ENCODE results near the gene SRGAP1.
"Not testable (repeated sequence)": the region's sequence is repeated elsewhere in the genome, so short reads cannot be mapped to it uniquely, and the experiment has no call there.

SRGAP1 gene

GRCh38 chr12:64008596-64008995 lies 164.1 kb downstream of the SRGAP1 start:
- no peak for DNase-seq (ENCODE audit: low spot score)

DNA sequence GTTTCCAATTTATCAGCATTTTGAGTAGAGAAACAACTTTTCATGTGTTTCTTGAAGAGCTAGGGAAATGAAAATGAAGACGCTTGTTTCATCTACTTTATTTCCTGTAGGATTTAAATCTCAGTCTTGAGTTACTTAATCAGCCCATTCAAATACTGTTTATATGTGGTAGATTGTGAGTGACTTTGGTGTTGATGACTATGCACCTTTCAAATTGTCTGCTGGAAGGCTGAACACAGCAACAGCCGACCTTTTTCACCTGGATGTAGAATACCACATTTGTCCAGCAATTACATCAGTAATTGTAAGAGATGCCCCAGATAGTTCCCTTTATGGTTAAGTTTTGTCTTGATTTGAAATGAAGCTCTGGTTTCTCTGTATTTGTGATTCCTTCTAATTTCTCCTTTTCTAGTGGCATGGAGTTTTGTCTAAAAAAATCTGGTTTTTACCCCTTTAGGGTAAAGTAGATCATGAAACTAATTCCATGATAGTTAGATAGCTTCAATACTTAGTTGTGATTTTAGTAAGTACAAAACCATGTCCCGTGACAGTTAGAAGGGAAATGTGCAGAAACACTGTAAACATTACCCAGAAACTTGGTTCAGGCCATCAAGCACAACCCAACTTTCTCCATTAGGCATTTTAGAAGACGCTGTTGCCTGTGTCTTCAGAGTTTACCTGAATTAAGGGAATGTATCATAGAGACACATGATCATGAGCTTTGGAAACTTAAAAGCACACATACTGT lies 165.0 kb downstream of the SRGAP1 start:
- DNase-seq (ENCODE audit: low spot score): no peak

DNA sequence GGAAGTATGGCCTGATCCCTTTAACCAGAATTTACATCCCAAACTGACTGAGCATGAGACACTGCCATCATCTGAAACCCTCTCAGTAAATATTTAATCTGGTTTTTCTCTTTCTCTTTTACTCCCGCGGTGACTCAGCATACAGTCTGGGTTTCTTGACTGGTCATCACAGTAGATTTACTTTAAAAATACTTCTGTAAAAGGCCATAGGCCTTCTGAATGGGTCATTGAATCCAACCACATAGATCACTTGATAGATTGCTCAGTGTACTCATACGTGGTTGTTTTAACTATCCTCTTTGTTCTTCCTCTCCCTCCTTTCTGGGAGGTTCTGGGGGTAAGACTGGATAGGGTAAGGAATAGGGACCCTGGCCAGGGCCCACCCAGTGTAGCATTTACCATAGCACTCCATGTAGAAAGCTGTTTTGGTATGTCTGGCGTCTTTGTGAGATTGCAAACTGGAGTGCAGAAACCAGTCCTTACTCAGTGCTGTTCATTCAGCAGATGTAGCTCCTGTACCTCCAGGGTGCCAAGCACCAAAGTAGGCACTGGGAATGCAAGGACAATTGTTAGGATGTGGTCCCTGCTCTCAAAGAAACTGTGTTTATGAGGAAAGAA lies 165.7 kb downstream of the SRGAP1 start:
- DNase-seq (ENCODE audit: low spot score): peak; percentile 14

DNA sequence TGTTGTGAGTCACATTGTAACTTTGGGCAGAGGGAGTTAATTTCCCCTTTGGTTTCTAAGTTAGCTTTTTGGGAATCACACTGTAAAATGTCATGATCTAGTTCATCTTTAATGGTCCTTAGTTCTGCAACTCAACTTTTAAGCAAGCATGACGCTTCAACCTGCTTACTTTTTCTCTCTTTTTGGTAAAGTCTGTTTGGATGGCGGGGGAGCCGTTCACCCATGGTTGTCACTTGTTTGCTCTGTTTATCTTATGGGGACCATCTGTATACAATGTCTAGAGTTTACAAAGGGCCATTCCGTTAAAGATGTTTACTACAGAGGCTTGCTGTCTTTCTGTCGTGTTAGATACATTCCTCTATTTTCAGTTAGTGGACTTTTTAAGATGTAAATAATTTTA lies 172.0 kb downstream of the SRGAP1 start:
- DNase-seq (ENCODE audit: low spot score): no peak

- not testable (repeated sequence) for DNase-seq (ENCODE audit: low spot score)
Observed at GRCh38 chr12:64018116-64018515, 173.6 kb downstream of the SRGAP1 start.

DNA sequence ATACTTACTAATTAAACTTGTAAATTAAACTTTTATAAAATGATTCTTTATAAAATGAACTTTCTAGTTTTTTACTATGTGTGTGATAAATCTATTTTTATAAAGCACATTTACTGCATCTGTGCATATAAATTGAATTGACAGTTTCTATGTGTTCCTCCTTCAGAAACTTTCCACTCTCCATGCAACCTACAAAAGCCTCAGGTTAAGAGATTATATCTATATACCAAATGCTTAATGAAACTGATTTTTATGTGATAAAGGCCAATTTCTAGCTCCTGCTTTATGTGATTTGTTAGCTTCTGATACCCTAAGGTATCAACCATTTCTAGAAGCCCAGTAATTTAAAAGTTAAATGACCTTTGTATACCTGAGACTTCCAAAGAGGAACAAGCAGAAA lies 174.0 kb downstream of the SRGAP1 start:
- DNase-seq (ENCODE audit: low spot score): no peak

- no peak for DNase-seq (ENCODE audit: low spot score)
Observed at GRCh38 chr12:64019101-64019500, 174.6 kb downstream of the SRGAP1 start.

DNA sequence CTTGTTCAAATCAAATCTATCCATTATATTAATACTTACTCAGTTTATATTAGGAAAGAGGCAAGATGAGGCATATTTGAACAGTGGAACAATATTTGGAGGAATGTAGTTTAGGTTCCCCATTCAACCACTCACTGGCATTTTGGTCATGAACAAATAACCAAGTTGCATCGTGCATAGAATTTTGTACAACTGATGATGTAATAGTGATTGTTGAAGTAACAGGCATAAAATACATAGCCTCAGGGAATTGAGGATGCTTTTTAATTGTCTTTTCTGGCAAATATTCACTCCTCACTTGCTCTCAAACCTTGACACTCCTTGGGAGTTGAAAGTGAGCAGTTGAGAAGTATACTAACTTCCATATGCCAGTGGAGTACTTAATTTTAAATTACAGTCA lies 175.2 kb downstream of the SRGAP1 start:
- no peak for DNase-seq (ENCODE audit: low spot score)

DNA sequence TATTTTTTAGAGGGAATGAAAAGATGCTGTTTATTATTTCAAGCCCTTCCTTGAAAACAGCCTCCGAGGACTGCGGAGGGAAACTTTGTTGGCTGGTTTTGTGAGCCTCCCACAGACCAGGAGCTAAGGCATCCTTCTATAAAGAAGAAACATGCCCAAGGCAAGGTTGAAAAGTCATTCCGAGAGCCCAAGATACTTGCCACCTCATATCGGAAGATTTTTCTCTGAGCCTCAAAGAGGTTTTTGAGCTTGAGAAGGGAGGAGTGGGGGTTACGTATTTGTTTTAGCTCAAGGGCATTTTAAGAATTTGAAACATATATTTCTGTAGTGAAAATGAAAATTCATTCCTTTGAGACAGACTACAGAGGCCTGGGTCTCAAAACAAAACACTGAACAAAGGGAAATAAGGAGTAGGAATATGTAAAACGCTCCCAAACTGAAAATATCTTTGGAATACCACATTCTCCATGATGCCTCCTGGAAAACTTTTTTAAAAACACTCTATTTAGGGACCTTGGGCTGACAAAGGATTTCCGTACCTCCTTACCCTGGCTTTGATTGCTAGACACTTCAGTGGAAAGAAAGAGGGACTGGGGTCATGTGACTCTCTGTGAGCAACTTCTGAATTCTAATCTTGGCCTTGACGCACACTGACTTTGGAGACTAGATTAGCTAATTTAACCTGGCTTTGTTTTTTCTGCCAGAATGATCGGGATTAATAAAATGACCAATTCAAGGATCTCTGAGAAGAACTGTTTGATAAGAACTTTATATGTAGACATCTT lies 180.9 kb downstream of the SRGAP1 start:
- no peak for DNase-seq (ENCODE audit: low spot score)

DNA sequence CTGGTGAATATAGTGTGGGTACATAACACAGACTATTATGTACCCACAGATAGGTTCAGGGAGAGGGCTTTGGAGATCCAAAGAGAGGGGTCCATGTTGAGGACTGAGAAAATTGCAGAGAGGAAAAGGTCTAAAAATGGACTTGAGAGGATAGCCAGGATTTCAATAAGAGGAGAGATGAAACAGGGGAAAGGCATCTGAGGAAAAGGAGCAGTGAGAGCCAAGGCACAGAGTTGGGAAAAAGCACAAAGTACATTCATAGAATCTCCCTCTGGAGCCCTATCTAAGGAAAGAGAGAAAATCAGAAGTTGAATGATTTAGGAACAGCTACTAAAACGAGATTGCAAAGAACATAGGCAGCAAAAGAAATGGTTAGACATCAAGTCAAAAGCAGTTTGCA lies 182.8 kb downstream of the SRGAP1 start:
- DNase-seq (ENCODE audit: low spot score): no peak

DNA sequence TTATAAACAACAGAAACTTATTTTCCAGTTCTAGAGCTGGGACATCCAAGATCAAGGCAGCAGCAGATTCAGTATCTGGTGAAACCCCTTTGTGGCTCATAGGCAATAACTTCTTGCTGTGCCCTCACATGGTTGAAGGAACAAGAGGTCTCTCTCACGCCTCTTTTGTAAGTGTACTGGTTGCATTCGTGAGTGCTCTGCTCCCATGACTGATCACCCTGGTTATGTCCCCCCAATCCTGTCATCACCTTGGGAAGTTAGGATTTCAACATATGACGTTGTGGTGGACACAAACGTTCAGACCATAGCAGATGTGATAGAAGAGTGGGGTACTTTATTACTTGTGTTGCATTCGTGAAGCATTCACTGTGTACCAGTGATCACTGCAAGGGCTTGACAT lies 184.0 kb downstream of the SRGAP1 start:
- no peak for DNase-seq (ENCODE audit: low spot score)

DNA sequence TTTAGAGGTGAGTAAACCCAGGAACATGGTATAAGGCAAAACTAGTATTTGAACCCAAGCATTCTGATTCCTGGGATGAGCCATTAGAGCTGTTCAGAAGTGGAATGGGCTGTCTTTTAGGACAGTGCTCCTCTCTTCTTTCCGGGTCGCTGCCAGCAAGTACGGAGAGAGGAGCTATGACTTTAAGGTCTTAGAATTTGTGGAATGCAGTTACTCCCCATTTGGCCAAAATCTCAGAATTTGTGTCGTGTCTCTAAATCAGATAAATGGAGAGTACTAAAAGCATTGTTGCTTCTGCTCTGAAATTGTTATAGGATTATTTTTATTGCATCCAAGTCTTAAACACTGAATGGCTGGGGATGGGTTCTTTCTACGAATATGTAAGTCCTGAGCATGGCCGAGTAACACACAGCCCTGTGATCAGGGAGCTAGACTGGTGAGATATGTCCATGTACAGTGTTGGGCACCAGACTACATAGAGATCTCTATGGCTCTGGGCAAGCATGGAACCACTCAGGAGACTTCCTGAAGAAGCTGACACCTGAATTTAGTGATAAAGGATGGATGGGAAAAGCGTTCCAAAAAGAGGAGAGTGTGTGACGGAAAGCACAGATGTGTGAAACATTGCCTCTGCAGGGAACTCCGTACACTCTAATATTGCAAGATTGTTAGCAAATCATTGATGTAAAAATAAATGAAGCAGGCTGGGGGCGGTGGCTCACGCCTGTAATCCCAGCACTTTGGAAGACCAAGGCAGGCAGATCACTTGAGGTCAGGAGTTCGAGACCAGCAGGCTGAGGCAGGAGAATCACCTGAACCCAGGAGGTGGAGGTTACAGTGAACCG lies 184.7 kb downstream of the SRGAP1 start:
- peak; percentile 83 for DNase-seq (ENCODE audit: low spot score)

GRCh38 chr12:64030155-64030554 lies 185.7 kb downstream of the SRGAP1 start:
- no peak for DNase-seq (ENCODE audit: low spot score)

DNA sequence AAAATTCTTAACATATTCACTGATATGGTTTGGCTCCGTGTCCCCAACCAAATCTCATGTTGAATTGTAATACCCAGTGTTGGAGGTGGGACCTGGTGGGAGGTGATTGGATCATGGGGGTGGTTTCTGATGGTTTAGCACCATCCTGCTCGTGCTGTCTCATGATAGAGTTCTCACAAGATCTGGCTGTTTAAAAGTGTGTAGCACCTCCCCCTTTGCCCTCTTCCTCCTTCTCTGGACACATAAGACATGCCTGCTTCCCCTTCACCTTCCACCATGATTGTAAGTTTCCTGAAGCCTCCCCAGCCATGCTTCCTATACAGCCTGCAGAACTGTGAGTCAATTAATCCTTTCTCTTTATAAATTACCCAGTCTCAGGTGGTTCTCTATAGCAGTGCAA lies 189.6 kb downstream of the SRGAP1 start:
- DNase-seq (ENCODE audit: low spot score): not testable (repeated sequence)

DNA sequence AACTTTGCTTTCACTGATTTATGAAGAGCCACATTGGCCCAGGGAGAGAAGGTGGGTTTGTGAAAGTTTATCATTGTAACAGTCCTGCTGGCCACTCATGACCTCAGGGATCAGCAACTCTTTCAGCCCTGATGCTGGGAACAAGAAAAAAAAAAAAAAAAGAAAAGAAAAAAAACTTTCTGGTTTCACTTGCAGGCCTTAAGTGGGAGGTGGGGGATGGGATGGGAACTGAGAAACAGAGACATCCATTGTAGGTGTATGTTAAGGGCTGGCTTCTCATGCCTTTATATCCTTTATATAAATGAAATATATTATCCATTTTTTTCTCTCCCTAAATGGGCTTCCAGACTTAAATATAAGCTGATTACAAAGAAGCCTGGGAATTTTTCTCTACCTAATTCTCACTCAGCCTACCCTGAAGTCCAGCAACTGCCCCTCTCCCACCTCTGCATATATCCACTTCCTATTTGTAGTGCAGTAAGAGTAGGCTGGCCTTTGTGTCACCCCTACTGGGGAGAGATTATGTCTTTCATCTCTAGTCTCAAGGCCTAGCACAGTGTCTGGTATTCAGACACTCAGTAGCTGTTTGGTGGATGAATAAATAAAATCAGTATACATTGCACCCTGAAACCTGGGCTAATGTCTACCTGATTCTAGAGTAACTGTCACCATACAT lies 190.5 kb downstream of the SRGAP1 start:
- DNase-seq (ENCODE audit: low spot score): no peak

DNA sequence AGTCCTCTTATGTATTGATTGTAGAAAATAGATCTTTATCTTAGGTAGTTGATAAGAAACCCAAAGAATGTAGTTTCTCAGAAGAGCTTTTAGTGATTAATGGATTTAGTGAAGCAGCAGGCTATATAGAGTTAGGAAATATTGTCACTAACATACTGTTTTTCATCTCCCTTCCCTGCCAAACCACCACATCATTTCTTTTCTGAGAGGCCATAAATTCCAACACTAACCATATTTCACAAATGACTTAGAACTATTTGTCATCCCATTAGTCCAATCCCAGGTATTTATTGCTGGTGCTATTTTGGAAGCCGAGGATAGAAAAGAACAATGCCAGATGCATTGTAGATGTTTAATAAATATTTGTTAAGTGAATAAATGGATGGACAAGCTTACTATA lies 191.9 kb downstream of the SRGAP1 start:
- DNase-seq (ENCODE audit: low spot score): peak; percentile 19

- peak; percentile 23 for DNase-seq (ENCODE audit: low spot score)
Observed at GRCh38 chr12:64039281-64039871, 194.9 kb downstream of the SRGAP1 start.

DNA sequence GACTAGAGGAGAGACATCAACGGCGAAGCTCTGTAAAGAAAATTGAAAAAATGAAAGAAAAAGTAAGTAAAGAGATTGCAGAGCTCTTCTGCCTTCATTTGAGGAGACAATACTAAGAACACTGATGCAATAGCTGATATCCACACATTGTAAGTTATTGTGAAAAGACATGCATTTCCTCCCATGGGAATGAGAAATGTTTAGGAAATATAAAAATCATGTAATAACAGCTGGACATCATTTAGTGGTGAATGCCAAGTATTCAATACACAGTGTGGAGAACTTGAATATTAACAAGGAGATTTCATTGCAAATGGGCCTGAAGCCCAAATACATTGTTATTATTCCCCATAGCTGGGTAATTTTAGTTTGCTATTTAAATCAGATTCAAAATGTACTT lies 198.4 kb downstream of the SRGAP1 start:
- DNase-seq (ENCODE audit: low spot score): peak; percentile 58

GRCh38 chr12:64044191-64044590 lies 199.7 kb downstream of the SRGAP1 start:
- DNase-seq (ENCODE audit: low spot score): no peak

- no peak for DNase-seq (ENCODE audit: low spot score)
Observed at GRCh38 chr12:64051057-64051456, 206.6 kb downstream of the SRGAP1 start.

DNA sequence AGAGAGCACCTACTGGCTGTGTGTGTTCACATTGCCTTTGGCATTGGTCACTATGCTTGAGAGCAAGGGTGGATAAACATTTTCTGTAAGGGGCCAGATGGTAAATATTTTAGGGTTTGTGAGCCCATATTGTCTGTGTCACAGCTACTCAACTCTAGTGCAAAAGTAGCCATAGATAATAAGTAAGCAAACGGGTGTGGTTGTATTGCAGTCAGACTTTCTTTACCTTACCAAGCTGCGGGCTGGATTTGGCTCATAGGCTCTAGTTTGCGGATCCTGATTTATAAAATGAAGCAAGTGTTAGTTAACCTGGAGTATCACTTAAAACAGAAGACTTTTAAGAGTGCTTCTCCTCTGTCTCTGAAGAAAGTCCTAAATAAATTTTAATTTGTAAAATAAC lies 208.6 kb downstream of the SRGAP1 start:
- DNase-seq (ENCODE audit: low spot score): no peak
